Measurements from ENCODE around the gene ATP6V1B1. TPM values are rescaled to one million over a fixed set of nuclear protein-coding genes. Genes with fewer than 3 reads are reported as not detected.

The ATP6V1B1 gene
- total and polyA plus RNA-seq, 4 donors: not detected

DNA sequence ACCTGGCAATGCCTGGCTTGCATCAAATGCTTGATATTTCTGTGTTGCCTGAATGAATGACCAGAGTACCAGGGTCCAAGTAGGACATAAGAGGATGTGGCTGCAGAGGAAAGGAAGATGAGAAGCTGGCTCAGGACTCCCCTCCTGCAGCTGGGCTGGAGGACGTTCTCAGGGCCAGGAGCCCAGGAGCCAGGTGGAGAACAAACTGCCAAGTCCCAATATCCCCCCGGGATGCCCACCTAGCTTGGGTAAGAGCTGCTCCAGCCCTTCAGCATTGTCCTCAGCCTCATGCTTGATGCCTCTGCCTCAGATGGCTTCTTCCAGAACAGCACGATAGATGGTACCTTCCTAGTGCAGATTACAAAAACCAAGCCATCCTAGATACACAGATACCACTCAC is 8.6 kb upstream of the ATP6V1B1 start:
- no peaks in the 10 kb centered on the region for H3K27me3 ChIP-seq (ENCODE audit: control insufficient read depth in 4 of 4, insufficient read depth in 4 of 4, low read length in 3 of 4)
- no peaks in the 10 kb centered on the region for H3K36me3 ChIP-seq (ENCODE audit: control insufficient read depth in 4 of 4, insufficient read depth in 3 of 4, low read depth in 1 of 4, low read length in 3 of 4)
- H3K27ac ChIP-seq (ENCODE audit: low read depth in 1 of 2, low read length in 2 of 2): no peak overlapping the region
- TF ChIP-seq, protein P1, sequence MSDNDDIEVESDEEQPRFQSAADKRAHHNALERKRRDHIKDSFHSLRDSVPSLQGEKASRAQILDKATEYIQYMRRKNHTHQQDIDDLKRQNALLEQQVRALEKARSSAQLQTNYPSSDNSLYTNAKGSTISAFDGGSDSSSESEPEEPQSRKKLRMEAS (IDR thresholded peaks at IDR 0.05): no peak
- TF ChIP-seq RXRA (IDR thresholded peaks at IDR 0.05) (no peak), TAF1 (conservative IDR thresholded peaks at IDR 0.05) (no peak), SP1 (IDR thresholded peaks at IDR 0.05) (no peak), GABPA (IDR thresholded peaks at IDR 0.05 in 1 of 2, conservative IDR thresholded peaks at IDR 0.05 in 1 of 2) (no peak)
- no peaks in the 10 kb centered on the region for H3K4me1 ChIP-seq (ENCODE audit: control insufficient read depth in 4 of 4, insufficient read depth in 4 of 4, low read length in 3 of 4)
- no peaks in the 10 kb centered on the region for H3K9me3 ChIP-seq (ENCODE audit: control insufficient read depth in 4 of 4, low read length in 3 of 4)
- peak; percentile 1 for DNase-seq (ENCODE audit: low spot score)
- 80% methylated on average over 3 of the region's 3 CpGs for WGBS
- H3K4me3 ChIP-seq (ENCODE audit: low read depth in 1 of 3, low read length in 3 of 3): no peak overlapping the region
- no peak overlapping the region for H3K9ac ChIP-seq (ENCODE audit: low read depth in 1 of 2, low read length in 2 of 2)

DNA sequence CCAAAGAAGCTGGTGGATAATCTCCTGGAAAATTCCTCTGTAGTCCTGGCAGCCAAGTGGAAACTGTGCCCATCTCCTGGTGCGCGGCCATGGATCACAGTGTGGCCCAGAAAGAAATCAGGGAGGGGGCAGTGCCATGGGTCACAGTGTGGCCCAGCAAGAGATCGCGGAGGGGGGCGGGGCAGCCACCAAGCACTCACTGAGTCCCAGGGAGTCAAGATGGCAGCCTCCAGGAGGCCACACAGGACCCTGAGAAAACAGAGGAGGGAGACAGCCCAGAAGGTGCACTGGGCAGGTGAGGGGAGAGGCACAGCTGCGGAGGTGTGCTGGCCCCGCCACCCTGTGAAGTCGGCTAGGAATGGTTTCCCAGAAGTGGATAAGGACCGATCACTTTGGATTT is 8.1 kb upstream of the ATP6V1B1 start:
- H3K27me3 ChIP-seq (ENCODE audit: control insufficient read depth in 4 of 4, insufficient read depth in 4 of 4, low read length in 3 of 4): no peaks in the 10 kb centered on the region
- DNase-seq (ENCODE audit: low spot score): no peak
- H3K4me3 ChIP-seq (ENCODE audit: low read depth in 1 of 3, low read length in 3 of 3): no peak overlapping the region
- no peaks in the 10 kb centered on the region for H3K4me1 ChIP-seq (ENCODE audit: control insufficient read depth in 4 of 4, insufficient read depth in 4 of 4, low read length in 3 of 4)
- H3K27ac ChIP-seq (ENCODE audit: low read depth in 1 of 2, low read length in 2 of 2): no peak overlapping the region
- no peaks in the 10 kb centered on the region for H3K36me3 ChIP-seq (ENCODE audit: control insufficient read depth in 4 of 4, insufficient read depth in 3 of 4, low read depth in 1 of 4, low read length in 3 of 4)
- no peak overlapping the region for H3K9ac ChIP-seq (ENCODE audit: low read depth in 1 of 2, low read length in 2 of 2)
- WGBS: 81% methylated on average over 9 of the region's 9 CpGs
- no peaks in the 10 kb centered on the region for H3K9me3 ChIP-seq (ENCODE audit: control insufficient read depth in 4 of 4, low read length in 3 of 4)
- TF ChIP-seq JUND (IDR thresholded peaks at IDR 0.05) (no peak), FOXA1 (IDR thresholded peaks at IDR 0.05) (no peak), HNF4A (conservative IDR thresholded peaks at IDR 0.05) (no peak), YY1 (IDR thresholded peaks at IDR 0.05) (no peak), RXRA (IDR thresholded peaks at IDR 0.05) (no peak)
- TF ChIP-seq, protein P2, sequence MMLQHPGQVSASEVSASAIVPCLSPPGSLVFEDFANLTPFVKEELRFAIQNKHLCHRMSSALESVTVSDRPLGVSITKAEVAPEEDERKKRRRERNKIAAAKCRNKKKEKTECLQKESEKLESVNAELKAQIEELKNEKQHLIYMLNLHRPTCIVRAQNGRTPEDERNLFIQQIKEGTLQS (IDR thresholded peaks at IDR 0.05): no peak
- TF ChIP-seq, protein P3, sequence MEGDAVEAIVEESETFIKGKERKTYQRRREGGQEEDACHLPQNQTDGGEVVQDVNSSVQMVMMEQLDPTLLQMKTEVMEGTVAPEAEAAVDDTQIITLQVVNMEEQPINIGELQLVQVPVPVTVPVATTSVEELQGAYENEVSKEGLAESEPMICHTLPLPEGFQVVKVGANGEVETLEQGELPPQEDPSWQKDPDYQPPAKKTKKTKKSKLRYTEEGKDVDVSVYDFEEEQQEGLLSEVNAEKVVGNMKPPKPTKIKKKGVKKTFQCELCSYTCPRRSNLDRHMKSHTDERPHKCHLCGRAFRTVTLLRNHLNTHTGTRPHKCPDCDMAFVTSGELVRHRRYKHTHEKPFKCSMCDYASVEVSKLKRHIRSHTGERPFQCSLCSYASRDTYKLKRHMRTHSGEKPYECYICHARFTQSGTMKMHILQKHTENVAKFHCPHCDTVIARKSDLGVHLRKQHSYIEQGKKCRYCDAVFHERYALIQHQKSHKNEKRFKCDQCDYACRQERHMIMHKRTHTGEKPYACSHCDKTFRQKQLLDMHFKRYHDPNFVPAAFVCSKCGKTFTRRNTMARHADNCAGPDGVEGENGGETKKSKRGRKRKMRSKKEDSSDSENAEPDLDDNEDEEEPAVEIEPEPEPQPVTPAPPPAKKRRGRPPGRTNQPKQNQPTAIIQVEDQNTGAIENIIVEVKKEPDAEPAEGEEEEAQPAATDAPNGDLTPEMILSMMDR (IDR thresholded peaks at IDR 0.05; ENCODE audit: low read depth, low read length, missing input control): no peak
- TF ChIP-seq, protein P1 (IDR thresholded peaks at IDR 0.05): no peak
- TF ChIP-seq, protein P4, sequence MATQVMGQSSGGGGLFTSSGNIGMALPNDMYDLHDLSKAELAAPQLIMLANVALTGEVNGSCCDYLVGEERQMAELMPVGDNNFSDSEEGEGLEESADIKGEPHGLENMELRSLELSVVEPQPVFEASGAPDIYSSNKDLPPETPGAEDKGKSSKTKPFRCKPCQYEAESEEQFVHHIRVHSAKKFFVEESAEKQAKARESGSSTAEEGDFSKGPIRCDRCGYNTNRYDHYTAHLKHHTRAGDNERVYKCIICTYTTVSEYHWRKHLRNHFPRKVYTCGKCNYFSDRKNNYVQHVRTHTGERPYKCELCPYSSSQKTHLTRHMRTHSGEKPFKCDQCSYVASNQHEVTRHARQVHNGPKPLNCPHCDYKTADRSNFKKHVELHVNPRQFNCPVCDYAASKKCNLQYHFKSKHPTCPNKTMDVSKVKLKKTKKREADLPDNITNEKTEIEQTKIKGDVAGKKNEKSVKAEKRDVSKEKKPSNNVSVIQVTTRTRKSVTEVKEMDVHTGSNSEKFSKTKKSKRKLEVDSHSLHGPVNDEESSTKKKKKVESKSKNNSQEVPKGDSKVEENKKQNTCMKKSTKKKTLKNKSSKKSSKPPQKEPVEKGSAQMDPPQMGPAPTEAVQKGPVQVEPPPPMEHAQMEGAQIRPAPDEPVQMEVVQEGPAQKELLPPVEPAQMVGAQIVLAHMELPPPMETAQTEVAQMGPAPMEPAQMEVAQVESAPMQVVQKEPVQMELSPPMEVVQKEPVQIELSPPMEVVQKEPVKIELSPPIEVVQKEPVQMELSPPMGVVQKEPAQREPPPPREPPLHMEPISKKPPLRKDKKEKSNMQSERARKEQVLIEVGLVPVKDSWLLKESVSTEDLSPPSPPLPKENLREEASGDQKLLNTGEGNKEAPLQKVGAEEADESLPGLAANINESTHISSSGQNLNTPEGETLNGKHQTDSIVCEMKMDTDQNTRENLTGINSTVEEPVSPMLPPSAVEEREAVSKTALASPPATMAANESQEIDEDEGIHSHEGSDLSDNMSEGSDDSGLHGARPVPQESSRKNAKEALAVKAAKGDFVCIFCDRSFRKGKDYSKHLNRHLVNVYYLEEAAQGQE (IDR thresholded peaks at IDR 0.05): no peak

DNA sequence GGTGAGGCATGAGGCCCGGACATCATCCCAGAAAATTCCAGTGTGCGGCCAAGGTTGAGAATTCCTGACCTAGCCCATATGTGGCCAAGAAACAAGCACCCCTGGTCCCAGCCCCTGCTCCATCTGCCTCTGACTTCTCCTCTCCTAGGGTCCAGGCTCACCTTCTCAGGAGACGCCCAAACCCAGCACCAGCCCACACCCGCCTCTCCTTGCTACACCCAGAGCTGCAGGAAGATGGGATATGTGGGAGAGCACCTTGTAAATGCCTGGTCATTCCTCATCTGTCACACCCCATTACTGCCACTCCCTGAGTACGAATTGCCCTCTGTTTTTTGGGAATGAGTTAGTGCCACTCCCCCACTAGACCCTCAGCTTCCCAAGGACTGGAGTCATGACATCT is 7.3 kb upstream of the ATP6V1B1 start:
- no peaks in the 10 kb centered on the region for H3K27me3 ChIP-seq (ENCODE audit: control insufficient read depth in 4 of 4, insufficient read depth in 4 of 4, low read length in 3 of 4)
- no peak overlapping the region for H3K27ac ChIP-seq (ENCODE audit: low read depth in 1 of 2, low read length in 2 of 2)
- no peaks in the 10 kb centered on the region for H3K36me3 ChIP-seq (ENCODE audit: control insufficient read depth in 4 of 4, insufficient read depth in 3 of 4, low read depth in 1 of 4, low read length in 3 of 4)
- H3K4me3 ChIP-seq (ENCODE audit: low read depth in 1 of 3, low read length in 3 of 3): no peak overlapping the region
- no peak for DNase-seq (ENCODE audit: low spot score)
- no peaks in the 10 kb centered on the region for H3K9me3 ChIP-seq (ENCODE audit: control insufficient read depth in 4 of 4, low read length in 3 of 4)
- 88% methylated on average over 5 of the region's 5 CpGs for WGBS
- H3K4me1 ChIP-seq (ENCODE audit: control insufficient read depth in 4 of 4, insufficient read depth in 4 of 4, low read length in 3 of 4): no peaks in the 10 kb centered on the region
- no peak overlapping the region for H3K9ac ChIP-seq (ENCODE audit: low read depth in 1 of 2, low read length in 2 of 2)
- TF ChIP-seq FOXA2 (IDR thresholded peaks at IDR 0.05) (no peak), RXRA (IDR thresholded peaks at IDR 0.05) (no peak), GABPA (IDR thresholded peaks at IDR 0.05 in 1 of 2, conservative IDR thresholded peaks at IDR 0.05 in 1 of 2) (no peak), YY1 (IDR thresholded peaks at IDR 0.05) (no peak), EGR1 (IDR thresholded peaks at IDR 0.05; ENCODE audit: low read depth in 2 of 2) (no peak), JUND (IDR thresholded peaks at IDR 0.05) (no peak), RAD21 (IDR thresholded peaks at IDR 0.05) (no peak), HNF4A (conservative IDR thresholded peaks at IDR 0.05) (no peak)
- TF ChIP-seq, protein P3 (IDR thresholded peaks at IDR 0.05; ENCODE audit: low read depth, low read length, missing input control): no peak
- TF ChIP-seq, protein P1 (IDR thresholded peaks at IDR 0.05): no peak

Measured in liver (tissue), 9 donors.